Liver (tissue), 9 donors: ENCODE measurements around the gene DDX4. TPM values are rescaled to one million over a fixed set of nuclear protein-coding genes. Genes with fewer than 3 reads are reported as not detected.

Source experiments
- DNase-seq: peaks from one replicate; pipeline ENCODE4 v3.0.0-alpha.2; 2017; ENCODE audit warnings: low spot score
- H3K27ac ChIP-seq, 2 donors: one replicate each; pipeline ENCODE4 v1.7.0; 2013; ENCODE audit warnings: inconsistent platforms in 2 of 2, low read length in 2 of 2, control low read depth in 1 of 2, low read depth in 1 of 2, mild to moderate bottlenecking in 1 of 2
- H3K27me3 ChIP-seq, 4 donors: one replicate each; pipeline versions ENCODE4 v1.6.1 to v1.7.0; 2013; ENCODE audit warnings: low read length in 3 of 4, inconsistent platforms in 1 of 4, mild to moderate bottlenecking in 1 of 4, moderate library complexity in 1 of 4; ENCODE audit not compliant: control insufficient read depth in 4 of 4, insufficient read depth in 4 of 4
- H3K36me3 ChIP-seq, 4 donors: one replicate each; pipeline versions ENCODE4 v1.6.1 to v1.7.0; 2013; ENCODE audit warnings: low read length in 3 of 4, mild to moderate bottlenecking in 3 of 4, low read depth in 1 of 4, moderate library complexity in 1 of 4; ENCODE audit not compliant: control insufficient read depth in 4 of 4, insufficient read depth in 3 of 4
- H3K4me1 ChIP-seq, 4 donors: one replicate each; pipeline versions ENCODE4 v1.6.1 to v1.7.0; 2013; ENCODE audit warnings: low read length in 3 of 4, mild to moderate bottlenecking in 3 of 4, moderate library complexity in 1 of 4; ENCODE audit not compliant: control insufficient read depth in 4 of 4, insufficient read depth in 4 of 4
- H3K4me3 ChIP-seq, 3 donors: one replicate each; pipeline versions ENCODE4 v1.6.1 to v1.7.0; 2013; ENCODE audit warnings: low read length in 3 of 3, control low read depth in 1 of 3, low read depth in 1 of 3, mild to moderate bottlenecking in 1 of 3
- H3K9ac ChIP-seq, 2 donors: one replicate each; pipeline ENCODE4 v1.7.0; 2013; ENCODE audit warnings: low read length in 2 of 2, mild to moderate bottlenecking in 2 of 2, moderate library complexity in 2 of 2, control low read depth in 1 of 2, low read depth in 1 of 2
- H3K9me3 ChIP-seq, 4 donors: one replicate each; pipeline versions ENCODE4 v1.6.1 to v1.7.0; 2013; ENCODE audit warnings: low read length in 3 of 4; ENCODE audit not compliant: control insufficient read depth in 4 of 4
- ATF3 ChIP-seq: IDR thresholded peaks from 2 replicates; pipeline ENCODE4 v1.6.1; 2016; ENCODE audit warnings: antibody characterized with exemption
- CTCF ChIP-seq: fragments of 150-350 bp; IDR thresholded peaks from 2 replicates; pipeline ENCODE4 v1.5.1; 2017; ENCODE audit warnings: improper control_type of control experiment, low read depth, low read length; ENCODE audit not compliant: missing input control
- EGR1 ChIP-seq, 2 donors: IDR thresholded peaks; 2 replicates each; pipeline ENCODE4 v1.6.1; 2016 to 2018; ENCODE audit warnings: antibody characterized with exemption in 2 of 2, low read depth in 2 of 2
- FOXA1 ChIP-seq: IDR thresholded peaks from 2 replicates; pipeline ENCODE4 v1.6.1; 2016; ENCODE audit warnings: antibody characterized with exemption
- FOXA2 ChIP-seq: IDR thresholded peaks from 2 replicates; pipeline ENCODE4 v1.6.1; 2016; ENCODE audit warnings: antibody characterized with exemption
- GABPA ChIP-seq, 2 donors: IDR thresholded peaks in 1 of 2; conservative IDR thresholded peaks in 1 of 2; 2 replicates each; pipeline ENCODE4 v1.6.1; 2016; ENCODE audit warnings: antibody characterized with exemption in 2 of 2, mild to moderate bottlenecking in 1 of 2, moderate library complexity in 1 of 2
- HNF4A ChIP-seq, 2 donors: conservative IDR thresholded peaks; 2 replicates each; pipeline ENCODE4 v1.6.1; 2016; ENCODE audit warnings: antibody characterized with exemption in 2 of 2, mild to moderate bottlenecking in 2 of 2
- HNF4G ChIP-seq: IDR thresholded peaks from 2 replicates; pipeline ENCODE4 v1.6.1; 2016; ENCODE audit warnings: antibody characterized with exemption
- JUND ChIP-seq, 2 donors: IDR thresholded peaks; 2 replicates each; pipeline ENCODE4 v1.6.1; 2016; ENCODE audit warnings: antibody characterized with exemption in 2 of 2
- MAX ChIP-seq: IDR thresholded peaks from 2 replicates; pipeline ENCODE4 v1.6.1; 2016; ENCODE audit warnings: antibody characterized with exemption
- NR2F2 ChIP-seq: IDR thresholded peaks from 2 replicates; pipeline ENCODE4 v1.6.1; 2016; ENCODE audit warnings: antibody characterized with exemption
- RAD21 ChIP-seq, 2 donors: IDR thresholded peaks; 2 replicates each; pipeline ENCODE4 v1.6.1; 2016; ENCODE audit warnings: antibody characterized with exemption in 2 of 2, mild to moderate bottlenecking in 2 of 2
- RXRA ChIP-seq, 2 donors: IDR thresholded peaks; 2 replicates each; pipeline ENCODE4 v1.6.1; 2017 to 2018; ENCODE audit warnings: antibody characterized with exemption in 2 of 2, mild to moderate bottlenecking in 1 of 2
- SP1 ChIP-seq: IDR thresholded peaks from 2 replicates; pipeline ENCODE4 v1.6.1; 2018; ENCODE audit warnings: antibody characterized with exemption, mild to moderate bottlenecking
- TAF1 ChIP-seq: conservative IDR thresholded peaks from 2 replicates; pipeline ENCODE4 v1.6.1; 2016; ENCODE audit warnings: antibody characterized with exemption, mild to moderate bottlenecking
- YY1 ChIP-seq: IDR thresholded peaks from 2 replicates; pipeline ENCODE4 v1.6.1; 2016; ENCODE audit warnings: antibody characterized with exemption, mild to moderate bottlenecking
- WGBS: extraction: QIAGEN DNeasy Blood & Tissue Kit; methylation state at CpG from one replicate; pipeline ENCODE4 v1.1.7; 2013; 5-methylcytosine and 5-hydroxymethylcytosine counted together
- polyA plus RNA-seq, 2 donors: library from polyadenylated mRNA; stranded (reverse) in 1 of 2; unstranded in 1 of 2; fragments of 200-250 nt in 1 of 2; fragments of >200 nt in 1 of 2; fragmentation: Nextera tagmentation in 1 of 2; extraction: Ambion mirVana in 1 of 2; gene quantifications; one replicate each; pipeline versions ENCODE4 v1.2.1 to v1.2.3, GENCODE V29; 2013 to 2015
- total RNA-seq, 2 donors: library from RNA; depleted of rRNA; stranded (reverse); fragments of >200 nt; gene quantifications; one replicate each; pipeline ENCODE4 v1.2.3, GENCODE V29; 2014
- TF ChIP-seq, protein P1 (sequence below): IDR thresholded peaks from 2 replicates; pipeline ENCODE4 v1.6.1; 2016; ENCODE audit warnings: antibody characterized with exemption, mild to moderate bottlenecking
- TF ChIP-seq, protein P2 (sequence below): IDR thresholded peaks from 2 replicates; pipeline ENCODE4 v1.6.1; 2016; ENCODE audit warnings: antibody characterized with exemption
- donor health status: healthy.
- donor health status: healthy.
- donor health status: healthy.
- donor health status: healthy.
- donor health status: healthy.

DDX4 gene
- total and polyA plus RNA-seq, 4 donors: not detected

DNA sequence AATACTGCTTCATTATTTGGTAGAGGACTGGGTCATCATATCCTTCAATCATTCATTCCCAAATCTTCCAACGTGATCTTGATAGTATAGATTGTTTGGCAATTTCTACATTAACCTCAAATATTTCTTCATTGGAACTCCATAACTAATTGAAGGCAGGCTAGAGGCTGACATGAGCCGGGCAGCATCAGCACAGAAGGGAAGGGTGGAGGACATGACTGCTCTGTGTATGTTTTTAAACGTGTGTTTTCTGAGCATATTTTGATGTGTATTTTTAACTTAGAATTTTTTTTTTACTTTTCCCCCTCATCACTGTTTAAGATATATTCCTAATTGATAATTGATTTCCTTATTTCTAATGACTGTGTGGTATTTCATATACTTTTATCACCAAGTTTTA, 12.6 kb downstream of the DDX4 start:
- H3K4me1 ChIP-seq: no peaks in the 10 kb centered on the region
- H3K9me3 ChIP-seq: no peaks in the 10 kb centered on the region
- H3K4me3 ChIP-seq: no peak overlapping the region
- no peaks in the 10 kb centered on the region for H3K27me3 ChIP-seq
- TF ChIP-seq NR2F2 (no peak), ATF3 (no peak), FOXA1 (no peak), HNF4A (conservative IDR thresholded peaks at IDR 0.05) (no peak), MAX (no peak), HNF4G (no peak), RAD21 (IDR thresholded peaks at IDR 0.05) (no peak), FOXA2 (no peak), RXRA (IDR thresholded peaks at IDR 0.05) (no peak), YY1 (no peak), CTCF (no peak), TAF1 (no peak), EGR1 (IDR thresholded peaks at IDR 0.05; ENCODE audit: low read depth in 2 of 2) (no peak), JUND (IDR thresholded peaks at IDR 0.05) (no peak), SP1 (no peak), GABPA (IDR thresholded peaks at IDR 0.05 in 1 of 2, conservative IDR thresholded peaks at IDR 0.05 in 1 of 2) (no peak)
- TF ChIP-seq, protein P1, sequence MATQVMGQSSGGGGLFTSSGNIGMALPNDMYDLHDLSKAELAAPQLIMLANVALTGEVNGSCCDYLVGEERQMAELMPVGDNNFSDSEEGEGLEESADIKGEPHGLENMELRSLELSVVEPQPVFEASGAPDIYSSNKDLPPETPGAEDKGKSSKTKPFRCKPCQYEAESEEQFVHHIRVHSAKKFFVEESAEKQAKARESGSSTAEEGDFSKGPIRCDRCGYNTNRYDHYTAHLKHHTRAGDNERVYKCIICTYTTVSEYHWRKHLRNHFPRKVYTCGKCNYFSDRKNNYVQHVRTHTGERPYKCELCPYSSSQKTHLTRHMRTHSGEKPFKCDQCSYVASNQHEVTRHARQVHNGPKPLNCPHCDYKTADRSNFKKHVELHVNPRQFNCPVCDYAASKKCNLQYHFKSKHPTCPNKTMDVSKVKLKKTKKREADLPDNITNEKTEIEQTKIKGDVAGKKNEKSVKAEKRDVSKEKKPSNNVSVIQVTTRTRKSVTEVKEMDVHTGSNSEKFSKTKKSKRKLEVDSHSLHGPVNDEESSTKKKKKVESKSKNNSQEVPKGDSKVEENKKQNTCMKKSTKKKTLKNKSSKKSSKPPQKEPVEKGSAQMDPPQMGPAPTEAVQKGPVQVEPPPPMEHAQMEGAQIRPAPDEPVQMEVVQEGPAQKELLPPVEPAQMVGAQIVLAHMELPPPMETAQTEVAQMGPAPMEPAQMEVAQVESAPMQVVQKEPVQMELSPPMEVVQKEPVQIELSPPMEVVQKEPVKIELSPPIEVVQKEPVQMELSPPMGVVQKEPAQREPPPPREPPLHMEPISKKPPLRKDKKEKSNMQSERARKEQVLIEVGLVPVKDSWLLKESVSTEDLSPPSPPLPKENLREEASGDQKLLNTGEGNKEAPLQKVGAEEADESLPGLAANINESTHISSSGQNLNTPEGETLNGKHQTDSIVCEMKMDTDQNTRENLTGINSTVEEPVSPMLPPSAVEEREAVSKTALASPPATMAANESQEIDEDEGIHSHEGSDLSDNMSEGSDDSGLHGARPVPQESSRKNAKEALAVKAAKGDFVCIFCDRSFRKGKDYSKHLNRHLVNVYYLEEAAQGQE: no peak
- TF ChIP-seq, protein P2, sequence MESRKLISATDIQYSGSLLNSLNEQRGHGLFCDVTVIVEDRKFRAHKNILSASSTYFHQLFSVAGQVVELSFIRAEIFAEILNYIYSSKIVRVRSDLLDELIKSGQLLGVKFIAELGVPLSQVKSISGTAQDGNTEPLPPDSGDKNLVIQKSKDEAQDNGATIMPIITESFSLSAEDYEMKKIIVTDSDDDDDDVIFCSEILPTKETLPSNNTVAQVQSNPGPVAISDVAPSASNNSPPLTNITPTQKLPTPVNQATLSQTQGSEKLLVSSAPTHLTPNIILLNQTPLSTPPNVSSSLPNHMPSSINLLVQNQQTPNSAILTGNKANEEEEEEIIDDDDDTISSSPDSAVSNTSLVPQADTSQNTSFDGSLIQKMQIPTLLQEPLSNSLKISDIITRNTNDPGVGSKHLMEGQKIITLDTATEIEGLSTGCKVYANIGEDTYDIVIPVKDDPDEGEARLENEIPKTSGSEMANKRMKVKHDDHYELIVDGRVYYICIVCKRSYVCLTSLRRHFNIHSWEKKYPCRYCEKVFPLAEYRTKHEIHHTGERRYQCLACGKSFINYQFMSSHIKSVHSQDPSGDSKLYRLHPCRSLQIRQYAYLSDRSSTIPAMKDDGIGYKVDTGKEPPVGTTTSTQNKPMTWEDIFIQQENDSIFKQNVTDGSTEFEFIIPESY: no peak
- H3K9ac ChIP-seq: no peak overlapping the region
- WGBS: 78% methylated on average over 3 of the region's 3 CpGs
- DNase-seq: no peak
- no peak overlapping the region for H3K27ac ChIP-seq
- no peaks in the 10 kb centered on the region for H3K36me3 ChIP-seq
